H1 (cell line): ENCODE results near the gene RPL12. TPM values are rescaled to one million over a fixed set of nuclear protein-coding genes. Genes with fewer than 3 reads are reported as not detected.

Source experiments
- CTCF ChIA-PET: fragments of 300-600 bp; sonication (Branson Sonifier 250); formaldehyde crosslinking; loops from one replicate; lab custom pipeline; 2021; ENCODE audit not compliant: partially characterized antibody; lab: Charles Lee
- POLR2A ChIA-PET: fragments of 300-600 bp; sonication (Branson Sonifier 250); formaldehyde crosslinking; loops from one replicate; lab custom pipeline; 2021; ENCODE audit warnings: inconsistent platforms; ENCODE audit not compliant: partially characterized antibody; lab: Charles Lee
- DNase-seq, 2 experiments: peaks; one replicate each; pipeline versions ENCODE4 v3.0.0 to v3.0.0-alpha.2; 2010 to 2022; ENCODE audit warnings: low spot score in 2 of 2, low read depth in 1 of 2, mixed read lengths in 1 of 2
- FAIRE-seq: peaks from 2 replicates; lab custom pipeline; 2011; peaks lifted over from hg19 to GRCh38; lab: Jason Lieb, UNC
- H2AFZ ChIP-seq: 2 replicates; pipeline ENCODE4 v1.8.1; 2012; ENCODE audit warnings: low read length, inconsistent platforms
- H2AK5ac ChIP-seq: 2 replicates; pipeline ENCODE4 v1.6.1; 2013; ENCODE audit warnings: low read depth, low read length
- H2BK120ac ChIP-seq: replicated peaks from 2 replicates; pipeline ENCODE3; 2013; ENCODE audit warnings: low read depth, low read length, inconsistent platforms
- H2BK12ac ChIP-seq: 2 replicates; pipeline ENCODE4 v1.6.1; 2013; ENCODE audit warnings: low read depth, low read length
- H2BK15ac ChIP-seq: 2 replicates; pipeline ENCODE4 v1.6.1; 2013; ENCODE audit warnings: low read length
- H2BK20ac ChIP-seq: 2 replicates; pipeline ENCODE4 v1.6.1; 2013; ENCODE audit warnings: low read length
- H2BK5ac ChIP-seq: 2 replicates; pipeline ENCODE4 v1.6.1; 2013; ENCODE audit warnings: low read depth, low read length
- H3K14ac ChIP-seq: 2 replicates; pipeline ENCODE4 v1.6.1; 2013; ENCODE audit warnings: inconsistent platforms; ENCODE audit not compliant: insufficient read length
- H3K18ac ChIP-seq: 2 replicates; pipeline ENCODE4 v1.6.1; 2013; ENCODE audit warnings: low read length; ENCODE audit errors: extremely low read depth
- H3K23ac ChIP-seq: 2 replicates; pipeline ENCODE4 v1.6.1; 2013; ENCODE audit warnings: inconsistent platforms; ENCODE audit not compliant: insufficient read length
- H3K23me2 ChIP-seq: 2 replicates; pipeline ENCODE4 v1.6.1; 2013; ENCODE audit warnings: low read depth, low read length
- H3K27ac ChIP-seq: 2 replicates; pipeline ENCODE4 v1.6.1; 2011; ENCODE audit warnings: low read depth, low read length, inconsistent platforms
- H3K27me3 ChIP-seq, 4 experiments: replicated peaks in 1 of 4; 1 replicate in 1 of 4; 2 replicates in 3 of 4; pipeline versions ENCODE4 v1.6.1 to v1.8.1; 2011 to 2013; ENCODE audit warnings: low read length in 3 of 4, mild to moderate bottlenecking in 3 of 4, inconsistent platforms in 2 of 4, mixed read lengths in 2 of 4, moderate library complexity in 1 of 4; ENCODE audit not compliant: control insufficient read depth in 3 of 4, insufficient read depth in 3 of 4; ENCODE audit errors: extremely low read depth in 1 of 4
- H3K36me3 ChIP-seq, 4 experiments: 2 replicates each; pipeline versions ENCODE4 v1.6.1 to v1.8.1; 2011 to 2013; ENCODE audit warnings: mild to moderate bottlenecking in 4 of 4, low read length in 3 of 4, moderate library complexity in 2 of 4, control low read depth in 1 of 4, inconsistent platforms in 1 of 4; ENCODE audit not compliant: insufficient read depth in 4 of 4, control insufficient read depth in 2 of 4
- H3K4ac ChIP-seq: replicated peaks from 2 replicates; pipeline ENCODE3; 2013; ENCODE audit warnings: low read length, low read depth, mixed read lengths, inconsistent platforms; ENCODE audit not compliant: insufficient read length
- H3K4me1 ChIP-seq, 4 experiments: replicated peaks in 1 of 4; 1 replicate in 1 of 4; 2 replicates in 3 of 4; pipeline versions ENCODE4 v1.6.1 to v1.8.1; 2011 to 2013; ENCODE audit warnings: low read length in 3 of 4, inconsistent platforms in 2 of 4, mixed read lengths in 1 of 4; ENCODE audit not compliant: insufficient read depth in 4 of 4, control insufficient read depth in 3 of 4
- H3K4me2 ChIP-seq, 2 experiments: 2 replicates each; pipeline versions ENCODE4 v1.6.1 to v1.8.1; 2011 to 2013; ENCODE audit warnings: low read depth in 2 of 2, low read length in 2 of 2, control low read depth in 1 of 2, inconsistent platforms in 1 of 2, mild to moderate bottlenecking in 1 of 2; ENCODE audit not compliant: insufficient read depth in 1 of 2
- H3K4me3 ChIP-seq, 4 experiments: fragments of 200-600, 300-600 bp in 1 of 4; sonication (generic), shearing (Covaris generic), sonication (Bioruptor Twin) in 1 of 4; 2 replicates each; pipeline versions ENCODE4 v1.5.1 to v1.8.1; 2011 to 2016; ENCODE audit warnings: low read length in 4 of 4, low read depth in 3 of 4, control low read depth in 2 of 4, inconsistent platforms in 2 of 4, mild to moderate bottlenecking in 2 of 4, mixed read lengths in 1 of 4, moderate library complexity in 1 of 4; ENCODE audit not compliant: insufficient read depth in 2 of 4; ENCODE audit errors: extremely low read depth in 1 of 4
- H3K56ac ChIP-seq: replicated peaks from 2 replicates; pipeline ENCODE3; 2013; ENCODE audit warnings: low read depth, mild to moderate bottlenecking, mixed read lengths, low read length, inconsistent platforms; ENCODE audit not compliant: insufficient read length
- H3K79me1 ChIP-seq: 2 replicates; pipeline ENCODE4 v1.6.1; 2013; ENCODE audit warnings: low read depth, low read length, control low read depth
- H3K79me2 ChIP-seq, 2 experiments: 2 replicates each; pipeline versions ENCODE4 v1.6.1 to v1.8.1; 2012 to 2013; ENCODE audit warnings: low read length in 2 of 2, mild to moderate bottlenecking in 2 of 2, inconsistent platforms in 1 of 2; ENCODE audit not compliant: insufficient read depth in 2 of 2, control insufficient read depth in 1 of 2
- H3K9ac ChIP-seq, 4 experiments: replicated peaks in 1 of 4; 1 replicate in 1 of 4; 2 replicates in 3 of 4; pipeline versions ENCODE4 v1.6.1 to v1.8.1; 2011 to 2013; ENCODE audit warnings: low read depth in 3 of 4, low read length in 3 of 4, control low read depth in 2 of 4, mild to moderate bottlenecking in 2 of 4, moderate library complexity in 2 of 4, inconsistent platforms in 1 of 4; ENCODE audit errors: extremely low read depth in 1 of 4
- H3K9me3 ChIP-seq, 2 experiments: 2 replicates each; pipeline versions ENCODE4 v1.6.1 to v1.8.1; 2012 to 2013; ENCODE audit warnings: mild to moderate bottlenecking in 2 of 2, moderate library complexity in 2 of 2, control low read depth in 1 of 2, inconsistent platforms in 1 of 2, low read depth in 1 of 2, low read length in 1 of 2, mixed read lengths in 1 of 2; ENCODE audit not compliant: insufficient read depth in 2 of 2
- H4K20me1 ChIP-seq, 2 experiments: replicated peaks in 1 of 2; 2 replicates each; pipeline versions ENCODE3 to v1.8.1; 2011 to 2013; ENCODE audit warnings: inconsistent platforms in 2 of 2, low read length in 2 of 2, mild to moderate bottlenecking in 1 of 2; ENCODE audit not compliant: insufficient read depth in 2 of 2, control insufficient read depth in 1 of 2
- H4K5ac ChIP-seq: 2 replicates; pipeline ENCODE4 v1.6.1; 2013; ENCODE audit warnings: low read length, low read depth, mixed read lengths, inconsistent platforms; ENCODE audit not compliant: insufficient read length
- H4K8ac ChIP-seq: 2 replicates; pipeline ENCODE4 v1.8.0; 2013; ENCODE audit warnings: mild to moderate bottlenecking, moderate library complexity, low read length, inconsistent platforms; ENCODE audit not compliant: insufficient read depth; ENCODE audit errors: extremely low read depth
- H4K91ac ChIP-seq: replicated peaks from 2 replicates; pipeline ENCODE3; 2013; ENCODE audit warnings: low read length, mixed read lengths, inconsistent platforms; ENCODE audit not compliant: insufficient read length
- ASH2L ChIP-seq: fragments of 200-600, 300-600 bp; sonication (generic); IDR thresholded peaks from one replicate; pipeline ENCODE4 v1.7.1; 2017; ENCODE audit warnings: low read length
- EZH2 ChIP-seq: fragments of 200-600 bp; sonication (generic); IDR thresholded peaks from 2 replicates; pipeline ENCODE4 v1.7.1; 2012; ENCODE audit warnings: low read depth, mild to moderate bottlenecking, moderate library complexity, low read length, inconsistent platforms; ENCODE audit not compliant: severe bottlenecking
- FOSL1 ChIP-seq: IDR thresholded peaks from 2 replicates; pipeline ENCODE4 v1.6.1; 2011; ENCODE audit warnings: mild to moderate bottlenecking, low read depth, low read length, moderate library complexity; ENCODE audit not compliant: insufficient read depth
- GTF2F1 ChIP-seq: IDR thresholded peaks from 2 replicates; pipeline ENCODE4 v1.6.1; 2012; ENCODE audit warnings: low read depth, low read length, improper control_type of control experiment, borderline replicate concordance
- HDAC6 ChIP-seq: IDR thresholded peaks from one replicate; pipeline ENCODE4 v1.7.1; 2012; ENCODE audit warnings: low read depth, mild to moderate bottlenecking, inconsistent platforms, low read length, moderate library complexity
- PHF8 ChIP-seq: fragments of 200-600 bp; sonication (generic); conservative IDR thresholded peaks from 2 replicates; pipeline ENCODE4 v1.7.1; 2012; ENCODE audit warnings: low read depth, mild to moderate bottlenecking, inconsistent platforms, low read length, moderate library complexity
- POLR2A ChIP-seq, 2 experiments: IDR thresholded peaks; 1 replicate in 1 of 2; 2 replicates in 1 of 2; pipeline ENCODE4 v1.6.1; 2011; ENCODE audit warnings: low read depth in 2 of 2, low read length in 2 of 2, mild to moderate bottlenecking in 2 of 2; ENCODE audit errors: control extremely low read depth in 1 of 2
- POU5F1 ChIP-seq: IDR thresholded peaks from 2 replicates; pipeline ENCODE4 v1.6.1; 2011; ENCODE audit warnings: low read depth, mild to moderate bottlenecking, low read length, moderate library complexity
- SAP30 ChIP-seq: fragments of 300-600 bp; sonication (generic); IDR thresholded peaks from 2 replicates; pipeline ENCODE4 v1.7.1; 2012; ENCODE audit warnings: low read length, moderate library complexity, mild to moderate bottlenecking, inconsistent platforms; ENCODE audit not compliant: insufficient read depth, insufficient replicate concordance
- SP2 ChIP-seq: IDR thresholded peaks from 2 replicates; pipeline ENCODE4 v1.6.1; 2012; ENCODE audit warnings: mild to moderate bottlenecking, low read length, inconsistent platforms
- SP4 ChIP-seq: IDR thresholded peaks from 2 replicates; pipeline ENCODE4 v1.6.1; 2012; ENCODE audit warnings: low read length, inconsistent platforms
- TCF12 ChIP-seq: IDR thresholded peaks from 2 replicates; pipeline ENCODE4 v1.6.1; 2011; ENCODE audit warnings: low read depth, mild to moderate bottlenecking, low read length
- WGBS, 2 experiments: shearing (Covaris generic) in 1 of 2; methylation state at CpG; one replicate each; pipeline versions ENCODE4 v1.1.6 to v1.1.7; 2013 to 2015; ENCODE audit warnings: low lambda C conversion rate in 2 of 2, mixed read lengths in 2 of 2, inconsistent platforms in 1 of 2, low coverage in 1 of 2, missing lambda C conversion rate in 1 of 2; ENCODE audit not compliant: insufficient replicate concordance in 2 of 2, insufficient coverage in 1 of 2, insufficient read length in 1 of 2; ENCODE audit errors: extremely low coverage in 1 of 2, missing lambda C conversion rate in 1 of 2; 5-methylcytosine and 5-hydroxymethylcytosine counted together
- polyA plus RNA-seq, 7 experiments: library from polyadenylated mRNA; depleted of rRNA in 3 of 7; stranded (reverse) in 5 of 7; unstranded in 2 of 7; fragments of >200 nt in 5 of 7; fragments of 200-250 nt in 2 of 7; gene quantifications; 1 replicate in 5 of 7; 2 replicates in 1 of 7; 4 replicates in 1 of 7; pipeline versions ENCODE4 v1.2.1 to v1.2.3, GENCODE V29; 2011 to 2013; ENCODE audit warnings: missing spikeins in 2 of 7, mixed read lengths in 2 of 7
- total RNA-seq: library from RNA; stranded (reverse); fragmentation: NEBNext Ultra II Directional; extraction: Animal tissue kit (Norgen Biotek cat#: 25700); gene quantifications from 2 replicates; pipeline ENCODE4 v1.2.1, GENCODE V29; 2021

RPL12 gene
- total and polyA plus RNA-seq, 2 of the 8 experiments (the other 6 are each of a cell fraction or from before 2014, with no cell fraction given): 1,993 to 4,892 TPM

DNA sequence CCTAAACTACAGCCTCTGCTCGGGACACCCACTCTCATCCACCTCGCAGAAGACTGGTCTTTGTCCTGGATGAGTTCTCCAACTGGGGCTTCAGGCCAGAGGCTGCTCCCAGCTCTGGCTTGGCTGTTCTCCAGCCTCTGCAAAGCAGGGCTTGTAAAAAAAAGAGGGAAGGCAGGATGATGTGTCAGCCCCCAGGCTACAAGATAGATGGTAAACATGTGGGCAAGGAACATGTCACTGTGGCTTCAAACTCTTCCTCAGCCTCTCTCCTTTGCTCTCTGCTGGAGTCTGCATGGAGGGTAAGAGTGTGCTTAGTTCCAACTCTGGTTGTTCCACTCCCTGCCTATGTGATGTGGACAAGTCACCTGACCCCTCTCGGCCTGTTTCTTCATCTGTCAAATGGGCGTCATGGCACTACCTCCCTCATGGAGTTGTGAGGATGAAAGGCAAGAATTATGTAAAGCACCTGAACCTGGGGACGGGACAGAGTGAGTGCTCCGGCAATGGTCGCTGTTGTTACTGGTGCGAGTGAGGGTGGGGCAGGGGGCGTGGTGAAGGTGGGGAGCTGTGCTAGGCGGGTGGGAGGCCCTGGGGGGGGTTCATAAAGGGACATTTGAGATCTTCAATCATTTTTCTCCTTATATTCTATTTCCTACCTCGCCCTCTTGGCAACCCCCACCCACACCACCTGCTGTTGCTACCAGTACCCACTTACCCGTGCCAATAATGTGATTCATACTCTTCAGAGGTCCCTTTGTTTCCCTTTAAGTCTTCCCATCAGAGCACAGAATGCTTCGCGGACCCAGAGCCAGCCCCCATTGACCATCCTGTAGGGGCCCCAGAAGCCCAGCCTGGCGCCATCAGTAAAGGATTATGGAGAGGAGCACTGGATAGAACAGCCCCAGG is 33.8 kb downstream of the RPL12 start:
- no peak overlapping the region for H2AK5ac ChIP-seq
- no peak overlapping the region for H4K5ac ChIP-seq
- no peak overlapping the region for H2AFZ ChIP-seq
- no peak overlapping the region for H3K4me3 ChIP-seq
- H3K36me3 ChIP-seq: no peaks in the 10 kb centered on the region
- H2BK12ac ChIP-seq: no peak overlapping the region
- H3K79me2 ChIP-seq: 0 out of 4 replicates have a peak, but pooled peaks cover 0 to under 1% of the 10 kb centered on the region in 2 experiments
- H4K8ac ChIP-seq: no peak overlapping the region
- H3K23ac ChIP-seq: no peak overlapping the region
- ChIA-PET POLR2A (interaction anchor here (0.8 to 2.5 kb wide), 6 partner anchors 11 to 207 kb away, joined by 3 to 7 read pairs (median 4); no protein-coding TSS in a partner anchor), CTCF (interaction anchor here (0.6 to 2.8 kb wide), 24 partner anchors 10 to 426 kb away, joined by 3 to 21 read pairs (median 3); partner anchors contain the start of gene SLC2A8)
- H4K20me1 ChIP-seq: peaks cover 2% of the 10 kb centered on the region in 2 experiments
- 83% methylated on average over 13 of the region's 15 CpGs; no CpG with 5 or more reads in 1 of the 2 experiments for WGBS, 2 experiments
- H3K27me3 ChIP-seq: no peaks in the 10 kb centered on the region
- no peak overlapping the region for H2BK120ac ChIP-seq
- DNase-seq (no peak), FAIRE-seq (no peak)
- no peak overlapping the region for H3K27ac ChIP-seq
- no peaks in the 10 kb centered on the region for H3K9me3 ChIP-seq
- no peak overlapping the region for H2BK15ac ChIP-seq
- H3K14ac ChIP-seq: no peak overlapping the region
- H3K4me2 ChIP-seq: no peak overlapping the region
- no peak overlapping the region for H3K9ac ChIP-seq
- H3K23me2 ChIP-seq: 0 out of 2 replicates have a peak, but pooled peaks cover 2% of the 10 kb centered on the region
- H3K4me1 ChIP-seq: peaks cover 0 to 2% (median 2%) of the 10 kb centered on the region in 4 experiments; a peak in 5 of 7 replicates
- H2BK5ac ChIP-seq: no peak overlapping the region
- H3K56ac ChIP-seq: no peak overlapping the region
- no peak overlapping the region for H3K18ac ChIP-seq
- no peak overlapping the region for H2BK20ac ChIP-seq
- H3K4ac ChIP-seq: no peak overlapping the region
- H4K91ac ChIP-seq: no peak overlapping the region
- peaks cover 2% of the 10 kb centered on the region for H3K79me1 ChIP-seq
- TF ChIP-seq TCF12: no peak
- TF ChIP-seq HDAC6: no peak
- TF ChIP-seq EZH2: no peak
- no peak for TF ChIP-seq SAP30
- TF ChIP-seq FOSL1: no peak
- no peak for TF ChIP-seq GTF2F1
- TF ChIP-seq SP2: no peak
- no peak for TF ChIP-seq POLR2A (IDR thresholded peaks at IDR 0.05; ENCODE audit: control extremely low read depth in 1 of 2, low read depth in 2 of 2, low read length in 2 of 2)
- no peak for TF ChIP-seq PHF8
- no peak for TF ChIP-seq POU5F1
- TF ChIP-seq ASH2L: no peak
- no peak for TF ChIP-seq SP4
